Measurements from ENCODE around the gene PNMA6E. TPM values are rescaled to one million over a fixed set of nuclear protein-coding genes. Genes with fewer than 3 reads are reported as not detected.

Gene PNMA6E
- total and polyA plus RNA-seq, 2 experiments from 2014 or later = not detected

GRCh38 chrX:153347530-153347929, 53.6 kb downstream of the PNMA6E start:
- no peak overlapping the region for H3K4me3 ChIP-seq
- no peak overlapping the region for H2AFZ ChIP-seq
- H3K27me3 ChIP-seq (ENCODE audit: insufficient read depth) = no peaks in the 10 kb centered on the region
- no peaks in the 10 kb centered on the region for H4K20me1 ChIP-seq (replicated peaks; ENCODE audit: insufficient read depth)
- Mint-ChIP-seq H3K4me1 (peaks cover 8% of the 10 kb centered on the region; the same call in 2 of the 3 replicates), H3K4me3 (no peak overlapping the region), H3K27ac (no peak overlapping the region), H3K36me3 (ENCODE audit: low read depth) (peaks cover 41% of the 10 kb centered on the region), H3K9me3 (no peaks in the 10 kb centered on the region), H3K27me3 (ENCODE audit: insufficient read depth, low read depth, poor library complexity) (peaks cover 3% of the 10 kb centered on the region)
- no peak overlapping the region for H3K27ac ChIP-seq (ENCODE audit: low read depth)
- no peaks in the 10 kb centered on the region for H3K79me2 ChIP-seq (replicated peaks; ENCODE audit: insufficient read depth)
- no peaks in the 10 kb centered on the region for H3K4me1 ChIP-seq (ENCODE audit: insufficient read depth)
- ATAC-seq (no peak), DNase-seq (ENCODE audit: low spot score) (no peak)
- TF ChIP-seq EZH2 (IDR thresholded peaks at IDR 0.05; ENCODE audit: low read depth, unreplicated experiment) = no peak
- TF ChIP-seq ZNF114 (CRISPR knock-in tag; IDR thresholded peaks at IDR 0.05) = no peak
- no peak for TF ChIP-seq REST (IDR thresholded peaks at IDR 0.05; ENCODE audit: unreplicated experiment)
- TF ChIP-seq STAT1 (IDR thresholded peaks at IDR 0.05; ENCODE audit: unreplicated experiment) = no peak
- TF ChIP-seq JUNB (IDR thresholded peaks at IDR 0.05; ENCODE audit: unreplicated experiment) = no peak
- no peak for TF ChIP-seq EZH2phosphoT487 (IDR thresholded peaks at IDR 0.05; ENCODE audit: unreplicated experiment)
- TF ChIP-seq ZNF331 (CRISPR knock-in tag; IDR thresholded peaks at IDR 0.05; ENCODE audit: low read depth) = no peak
- TF ChIP-seq ZNF462 (CRISPR knock-in tag; IDR thresholded peaks at IDR 0.05) = no peak
- no peak for TF ChIP-seq ETS1 (IDR thresholded peaks at IDR 0.05)
- H3K9me2 ChIP-seq (ENCODE audit: insufficient read depth) = no peaks in the 10 kb centered on the region
- no peaks in the 10 kb centered on the region for H3K36me3 ChIP-seq (ENCODE audit: insufficient read depth)
- H3K4me2 ChIP-seq = no peak overlapping the region
- H3F3A ChIP-seq (replicated peaks; ENCODE audit: low read depth) = no peaks in the 10 kb centered on the region
